AG09319 (cell line): ENCODE measurements around the gene ORC5.

ENCODE experiments used
- DNase-seq: peaks from one replicate; pipeline ENCODE4 v3.0.0-alpha.2; 2010; ENCODE audit warnings: low read depth; ENCODE audit errors: extremely low read depth
- TF ChIP-seq, protein P1 (sequence below): IDR thresholded peaks from 2 replicates; pipeline ENCODE4 v1.5.1; 2011; ENCODE audit warnings: low read depth, mild to moderate bottlenecking, inconsistent platforms, low read length, moderate library complexity

Gene ORC5

GRCh38 chr7:104217620-104218019, 9.8 kb upstream of the ORC5 start:
- TF ChIP-seq, protein P1, sequence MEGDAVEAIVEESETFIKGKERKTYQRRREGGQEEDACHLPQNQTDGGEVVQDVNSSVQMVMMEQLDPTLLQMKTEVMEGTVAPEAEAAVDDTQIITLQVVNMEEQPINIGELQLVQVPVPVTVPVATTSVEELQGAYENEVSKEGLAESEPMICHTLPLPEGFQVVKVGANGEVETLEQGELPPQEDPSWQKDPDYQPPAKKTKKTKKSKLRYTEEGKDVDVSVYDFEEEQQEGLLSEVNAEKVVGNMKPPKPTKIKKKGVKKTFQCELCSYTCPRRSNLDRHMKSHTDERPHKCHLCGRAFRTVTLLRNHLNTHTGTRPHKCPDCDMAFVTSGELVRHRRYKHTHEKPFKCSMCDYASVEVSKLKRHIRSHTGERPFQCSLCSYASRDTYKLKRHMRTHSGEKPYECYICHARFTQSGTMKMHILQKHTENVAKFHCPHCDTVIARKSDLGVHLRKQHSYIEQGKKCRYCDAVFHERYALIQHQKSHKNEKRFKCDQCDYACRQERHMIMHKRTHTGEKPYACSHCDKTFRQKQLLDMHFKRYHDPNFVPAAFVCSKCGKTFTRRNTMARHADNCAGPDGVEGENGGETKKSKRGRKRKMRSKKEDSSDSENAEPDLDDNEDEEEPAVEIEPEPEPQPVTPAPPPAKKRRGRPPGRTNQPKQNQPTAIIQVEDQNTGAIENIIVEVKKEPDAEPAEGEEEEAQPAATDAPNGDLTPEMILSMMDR: no peak
- no peak for DNase-seq

DNA sequence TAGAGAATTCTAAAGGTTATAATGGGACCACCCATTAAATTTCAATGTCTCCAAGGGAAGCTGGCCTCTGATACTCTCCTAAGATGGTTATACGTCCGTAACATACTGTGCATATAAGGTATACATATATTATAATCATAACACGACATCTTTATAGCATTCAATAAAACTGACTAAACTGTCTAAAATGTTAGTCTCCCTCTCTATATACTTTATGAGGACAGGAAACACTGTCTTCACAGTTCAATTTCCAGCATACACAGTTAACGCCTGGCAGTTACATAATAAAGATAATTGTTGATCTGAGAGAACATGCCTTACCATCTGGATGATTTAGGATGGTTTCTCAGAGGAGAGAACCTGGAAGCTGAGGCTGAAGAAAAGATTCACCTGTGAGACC, 1.2 kb upstream of the ORC5 start:
- no peak for DNase-seq
- TF ChIP-seq, protein P1: no peak

DNA sequence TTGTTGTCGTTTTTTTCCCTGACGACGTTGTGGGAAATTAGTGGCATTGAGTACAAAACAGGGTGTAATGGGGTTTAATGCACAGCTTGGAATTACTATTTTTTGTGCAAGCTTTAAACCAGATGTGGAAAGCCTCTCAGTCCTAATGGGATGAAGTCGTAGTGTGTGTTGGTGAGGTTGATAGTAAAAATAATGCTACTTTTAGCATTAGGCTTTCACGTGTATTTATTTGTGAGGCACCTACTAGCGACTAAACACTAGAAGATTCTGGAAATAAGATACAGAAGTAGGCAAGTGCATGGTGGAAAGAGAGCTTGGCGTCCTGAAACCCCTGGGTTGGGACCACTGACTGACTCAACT, 588 bp upstream of the ORC5 start:
- TF ChIP-seq, protein P1: no peak

GRCh38 chr7:104207348-104207730, 474 bp downstream of the ORC5 start:
- DNase-seq: no peak
- TF ChIP-seq, protein P1: no peak

More for the DNA sequence above, 588 bp upstream of the ORC5 start:
- DNase-seq: no peak

DNA sequence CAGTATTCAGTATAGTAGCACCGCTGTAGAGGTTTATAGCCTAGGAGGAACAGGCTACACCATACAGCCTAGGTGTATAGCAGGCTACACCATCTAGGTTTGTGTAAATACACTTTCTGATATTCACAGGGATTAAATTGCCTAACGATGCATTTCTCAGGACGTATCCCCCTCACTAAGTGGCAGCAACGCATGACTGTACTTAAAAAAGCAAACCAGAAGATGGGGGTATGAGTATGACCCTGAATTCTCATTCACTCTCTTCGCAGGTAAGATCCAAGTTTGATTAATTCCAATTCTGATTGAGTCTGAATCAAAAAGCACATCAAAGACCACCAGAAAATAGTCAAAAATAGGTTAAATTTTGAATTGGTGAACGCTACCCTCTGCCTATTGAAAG, 972 bp downstream of the ORC5 start:
- TF ChIP-seq, protein P1: no peak
- DNase-seq: no peak

DNA sequence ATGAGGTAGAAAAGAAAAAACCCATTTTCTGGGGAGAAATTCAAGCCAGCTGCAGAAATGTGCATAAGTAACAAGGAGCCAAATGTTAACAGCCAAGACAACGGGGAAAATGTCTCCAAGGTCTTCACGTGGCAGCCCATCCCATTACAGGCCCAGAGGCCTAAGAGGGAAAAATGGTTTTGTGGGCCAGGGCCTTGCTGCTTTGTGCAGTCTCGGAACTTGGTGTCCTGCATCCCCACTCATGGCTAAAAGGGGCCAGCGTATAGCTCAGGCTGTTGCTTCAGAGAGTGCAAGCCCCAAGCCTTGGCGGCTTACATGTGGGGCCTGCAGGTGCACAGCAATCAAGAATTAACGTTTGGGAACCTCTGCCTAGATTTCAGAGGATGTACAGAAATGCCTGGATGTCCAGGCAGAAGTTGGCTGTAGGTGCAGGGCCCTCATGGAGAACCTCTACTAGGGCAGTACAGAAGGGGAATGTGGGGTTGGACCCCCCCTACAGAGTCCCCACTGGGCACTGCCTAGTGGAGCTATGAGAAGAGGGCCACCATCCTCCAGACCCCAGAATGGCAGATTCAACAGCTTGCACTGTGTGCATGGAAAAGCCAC, 9.0 kb downstream of the ORC5 start:
- TF ChIP-seq, protein P1: no peak

DNA sequence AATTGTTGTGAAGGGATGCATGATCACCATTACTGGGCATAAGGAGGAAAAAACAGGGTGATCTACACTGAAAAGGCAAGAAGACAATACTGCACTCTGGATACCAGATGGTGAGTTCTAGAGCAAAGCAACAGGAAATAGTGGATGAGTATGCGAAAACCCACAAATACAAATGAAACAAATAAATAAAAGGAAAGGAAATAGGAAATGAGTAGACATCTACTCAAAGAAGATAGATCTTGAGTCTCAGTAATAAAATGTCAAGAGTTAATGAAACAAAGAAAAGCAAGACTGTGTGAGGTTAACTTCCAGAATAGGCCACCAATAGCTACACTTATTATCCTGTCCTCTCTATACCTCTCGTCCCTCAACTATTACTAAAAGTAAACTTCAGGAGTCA, 11.7 kb downstream of the ORC5 start:
- DNase-seq: no peak
- TF ChIP-seq, protein P1: no peak

More for the DNA sequence above, 9.0 kb downstream of the ORC5 start:
- no peak for DNase-seq
